Panc1 (cell line): Measurements from ENCODE around the gene THBS1. TPM values are rescaled to one million over a fixed set of nuclear protein-coding genes. Genes with fewer than 3 reads are reported as not detected.

ENCODE experiments used
- ATAC-seq: fragments of 200-7000 bp; cut with Tn5 transposase; 2 replicates; pipeline ENCODE4 v1.9.1; 2020; ENCODE audit warnings: mild to moderate bottlenecking, moderate library complexity
- BruUV-seq: library from RNA; stranded (reverse); fragments of 400-500 nt; replicated peaks from 2 replicates; lab custom pipeline; 2021; lab: Mats Ljungman, UMichigan
- CTCF ChIA-PET: fragments of 300-600 bp; sonication (Branson Sonifier 250); formaldehyde crosslinking; loops from one replicate; lab custom pipeline; 2022; ENCODE audit warnings: antibody characterized with exemption; lab: Charles Lee
- POLR2A ChIA-PET: fragments of 300-600 bp; sonication (Branson Sonifier 250); formaldehyde crosslinking; loops from one replicate; lab custom pipeline; 2022; ENCODE audit warnings: antibody characterized with exemption; lab: Charles Lee
- DNase-seq: peaks from one replicate; pipeline ENCODE4 v3.0.0-alpha.2; 2010; ENCODE audit warnings: low read depth, low spot score
- H3K27ac ChIP-seq: 2 replicates; pipeline ENCODE4 v1.5.1; 2011; ENCODE audit warnings: mild to moderate bottlenecking, low read length, inconsistent platforms
- H3K27me3 ChIP-seq: fragments of 200-500 bp; sonication (Bioruptor generic); 2 replicates; pipeline ENCODE4 v1.6.0; 2014; ENCODE audit warnings: low read length, inconsistent platforms; ENCODE audit not compliant: control insufficient read depth, insufficient read depth
- H3K36me3 ChIP-seq: fragments of 200-500 bp; sonication (Bioruptor generic); 2 replicates; pipeline ENCODE4 v1.5.1; 2014; ENCODE audit warnings: inconsistent platforms, mild to moderate bottlenecking, low read length, moderate library complexity; ENCODE audit not compliant: control insufficient read depth, insufficient read depth
- H3K4me1 ChIP-seq: 2 replicates; pipeline ENCODE4 v1.5.1; 2011; ENCODE audit warnings: inconsistent platforms, mild to moderate bottlenecking, low read length, moderate library complexity; ENCODE audit not compliant: control insufficient read depth, insufficient read depth
- H3K4me3 ChIP-seq, 2 experiments: 2 replicates each; pipeline ENCODE4 v1.5.1; 2011 to 2012; ENCODE audit warnings: low read depth in 2 of 2, low read length in 2 of 2, mild to moderate bottlenecking in 2 of 2, inconsistent platforms in 1 of 2, moderate library complexity in 1 of 2
- H3K9me3 ChIP-seq: fragments of 200-500 bp; sonication (Bioruptor generic); 2 replicates; pipeline ENCODE4 v1.5.1; 2014; ENCODE audit warnings: low read depth, mild to moderate bottlenecking, inconsistent platforms, low read length, moderate library complexity; ENCODE audit not compliant: control insufficient read depth, insufficient read depth
- TCF7L2 ChIP-seq: IDR thresholded peaks from 2 replicates; pipeline ENCODE4 v1.6.1; 2011; ENCODE audit warnings: mild to moderate bottlenecking, low read depth, low read length, inconsistent platforms
- in situ Hi-C: cut with HindIII; loops from 2 replicates; pipeline ENCODE4 v1.10.0; 2016; ENCODE audit warnings: low sequenced_read_pairs, low pct_unique_long_range_greater_than_20kb
- intact Hi-C: fragments of 100-400 bp; cut with micrococcal nuclease; formaldehyde crosslinking; loops from one replicate; pipeline ENCODE4 v1.10.0; 2022; ENCODE audit not compliant: unreplicated experiment
- total RNA-seq: library from RNA; stranded (reverse); gene quantifications from one replicate; pipeline ENCODE4 v1.2.1, GENCODE V29; 2021; ENCODE audit not compliant: unreplicated experiment
- TF ChIP-seq, protein P1 (sequence below), 2 experiments: IDR thresholded peaks; 2 replicates each; pipeline ENCODE4 v1.6.1; 2011 to 2012; ENCODE audit warnings: low read depth in 2 of 2, control low read depth in 1 of 2, low read length in 1 of 2, mild to moderate bottlenecking in 1 of 2, moderate library complexity in 1 of 2; ENCODE audit not compliant: insufficient read depth in 1 of 2

Gene THBS1
- total RNA-seq, 1 experiment from 2014 or later, result 61.9 TPM

DNA sequence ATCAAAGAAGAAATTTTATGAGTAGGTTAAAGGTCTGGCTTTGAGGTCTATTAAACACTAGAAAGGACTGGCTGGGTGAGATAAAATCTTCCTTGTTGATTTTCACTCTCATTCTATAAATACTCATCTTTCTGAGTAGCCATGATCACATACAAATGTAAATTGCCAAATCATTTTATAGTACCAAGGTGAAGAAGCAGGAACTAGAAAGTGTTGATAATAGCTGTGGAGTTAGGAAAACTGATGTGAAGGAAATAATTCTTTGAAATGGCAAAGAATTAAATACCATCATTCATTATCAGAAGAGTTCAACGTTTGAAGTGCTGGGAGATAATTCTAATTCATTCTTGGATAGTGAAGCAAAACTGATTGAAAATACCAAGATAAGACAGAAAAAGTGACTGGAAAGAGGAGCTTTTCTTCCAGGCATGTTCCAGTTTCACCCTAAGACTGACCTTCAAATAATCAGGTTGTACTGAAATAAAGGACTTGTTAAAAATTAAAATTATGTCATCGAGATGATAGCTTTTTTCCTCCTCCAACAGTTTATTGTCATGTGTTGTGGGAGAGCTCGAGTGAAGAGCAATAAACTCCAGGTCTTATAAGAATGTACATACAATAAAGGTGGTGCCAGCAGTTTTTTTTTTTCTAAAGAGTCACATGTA is 17.4 kb downstream of the THBS1 start:
- intact Hi-C loops, result loop anchor here (10.0 kb wide), 1 partner anchor 156 kb away; no protein-coding TSS in a partner anchor
- no peak for TF ChIP-seq TCF7L2
- TF ChIP-seq, protein P1, sequence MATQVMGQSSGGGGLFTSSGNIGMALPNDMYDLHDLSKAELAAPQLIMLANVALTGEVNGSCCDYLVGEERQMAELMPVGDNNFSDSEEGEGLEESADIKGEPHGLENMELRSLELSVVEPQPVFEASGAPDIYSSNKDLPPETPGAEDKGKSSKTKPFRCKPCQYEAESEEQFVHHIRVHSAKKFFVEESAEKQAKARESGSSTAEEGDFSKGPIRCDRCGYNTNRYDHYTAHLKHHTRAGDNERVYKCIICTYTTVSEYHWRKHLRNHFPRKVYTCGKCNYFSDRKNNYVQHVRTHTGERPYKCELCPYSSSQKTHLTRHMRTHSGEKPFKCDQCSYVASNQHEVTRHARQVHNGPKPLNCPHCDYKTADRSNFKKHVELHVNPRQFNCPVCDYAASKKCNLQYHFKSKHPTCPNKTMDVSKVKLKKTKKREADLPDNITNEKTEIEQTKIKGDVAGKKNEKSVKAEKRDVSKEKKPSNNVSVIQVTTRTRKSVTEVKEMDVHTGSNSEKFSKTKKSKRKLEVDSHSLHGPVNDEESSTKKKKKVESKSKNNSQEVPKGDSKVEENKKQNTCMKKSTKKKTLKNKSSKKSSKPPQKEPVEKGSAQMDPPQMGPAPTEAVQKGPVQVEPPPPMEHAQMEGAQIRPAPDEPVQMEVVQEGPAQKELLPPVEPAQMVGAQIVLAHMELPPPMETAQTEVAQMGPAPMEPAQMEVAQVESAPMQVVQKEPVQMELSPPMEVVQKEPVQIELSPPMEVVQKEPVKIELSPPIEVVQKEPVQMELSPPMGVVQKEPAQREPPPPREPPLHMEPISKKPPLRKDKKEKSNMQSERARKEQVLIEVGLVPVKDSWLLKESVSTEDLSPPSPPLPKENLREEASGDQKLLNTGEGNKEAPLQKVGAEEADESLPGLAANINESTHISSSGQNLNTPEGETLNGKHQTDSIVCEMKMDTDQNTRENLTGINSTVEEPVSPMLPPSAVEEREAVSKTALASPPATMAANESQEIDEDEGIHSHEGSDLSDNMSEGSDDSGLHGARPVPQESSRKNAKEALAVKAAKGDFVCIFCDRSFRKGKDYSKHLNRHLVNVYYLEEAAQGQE (IDR thresholded peaks at IDR 0.05; ENCODE audit: insufficient read depth in 1 of 2, low read depth in 2 of 2, low read length in 1 of 2), result no peak
- ATAC-seq, result no peak
- no peak for DNase-seq
- Histone ChIP-seq H3K4me3 (no peak overlapping the region), H3K36me3 (no peaks in the 10 kb centered on the region), H3K9me3 (no peaks in the 10 kb centered on the region), H3K27ac (no peak overlapping the region), H3K4me1 (no peaks in the 10 kb centered on the region), H3K27me3 (no peaks in the 10 kb centered on the region)
- in situ Hi-C loops, result no loop called here
- BruUV-seq, result no TSS peak
- CTCF ChIA-PET, result interaction anchor here (0.6 kb wide), 1 partner anchor 1116 kb away, joined by 3 read pairs; no protein-coding TSS in a partner anchor
- POLR2A ChIA-PET, result interaction anchor here (0.6 kb wide), 1 partner anchor 139 kb away, joined by 4 read pairs; no protein-coding TSS in a partner anchor

DNA sequence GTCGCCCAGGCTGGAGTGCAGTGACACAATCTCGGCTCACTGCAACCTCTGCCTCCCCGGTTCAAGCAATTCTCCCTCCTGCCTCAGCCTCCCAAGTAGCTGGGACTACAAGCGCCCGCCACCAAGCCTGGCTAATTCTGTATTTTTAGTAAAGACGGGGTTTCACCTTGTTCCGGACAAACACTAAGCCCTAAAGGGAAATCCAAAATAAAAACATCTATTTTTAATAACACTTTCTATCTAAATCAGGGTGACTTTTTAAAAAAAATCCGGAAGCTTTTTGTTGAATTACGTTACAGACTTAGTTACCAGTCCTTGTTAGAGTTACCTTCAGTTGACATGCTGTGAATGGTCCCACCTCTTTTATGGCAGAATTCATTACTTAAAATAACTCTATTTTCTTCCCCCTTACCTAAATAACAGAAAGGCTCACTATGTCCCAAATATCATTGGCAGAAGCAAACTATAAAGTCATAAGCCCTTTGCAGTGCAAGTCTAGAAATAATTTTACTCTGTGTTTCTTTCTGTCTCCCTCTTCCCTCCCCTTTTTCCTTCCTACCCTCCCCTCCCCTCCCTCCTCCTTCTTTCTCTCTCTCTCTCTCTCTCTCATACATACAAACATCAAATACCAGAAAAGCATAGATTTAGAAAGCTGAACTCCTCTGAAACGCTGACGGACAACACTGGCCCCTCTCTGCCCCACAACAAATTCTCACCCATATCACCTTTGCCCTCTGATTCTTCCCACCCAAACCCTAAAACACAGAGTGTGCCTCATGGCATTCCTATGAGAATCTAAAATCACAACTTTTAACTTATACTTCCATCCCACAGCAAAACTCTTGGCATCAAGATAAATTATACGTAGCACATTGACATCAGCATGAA is 18.3 kb downstream of the THBS1 start:
- no peak for ATAC-seq
- in situ Hi-C loops (no loop called here), intact Hi-C loops (loop anchor here (10.0 kb wide), 1 partner anchor 156 kb away; no protein-coding TSS in a partner anchor)
- TF ChIP-seq, protein P1 (IDR thresholded peaks at IDR 0.05; ENCODE audit: insufficient read depth in 1 of 2, low read depth in 2 of 2, low read length in 1 of 2), result no peak
- H3K27ac ChIP-seq, result no peak overlapping the region
- H3K9me3 ChIP-seq, result no peaks in the 10 kb centered on the region
- no peak overlapping the region for H3K4me3 ChIP-seq
- no peaks in the 10 kb centered on the region for H3K27me3 ChIP-seq
- no peak for DNase-seq
- H3K36me3 ChIP-seq, result no peaks in the 10 kb centered on the region
- BruUV-seq, result no TSS peak
- ChIA-PET POLR2A (no interaction called here), CTCF (interaction anchor here (0.6 kb wide), 1 partner anchor 1117 kb away, joined by 3 read pairs; no protein-coding TSS in a partner anchor)
- H3K4me1 ChIP-seq, result no peaks in the 10 kb centered on the region
